ENCODE data around the gene NT5M. TPM values are rescaled to one million over a fixed set of nuclear protein-coding genes. Genes with fewer than 3 reads are reported as not detected.

Gene NT5M
- total RNA-seq, 4 donors from 2014 or later, result 3.7 to 15.7 (median 8.0) TPM

DNA sequence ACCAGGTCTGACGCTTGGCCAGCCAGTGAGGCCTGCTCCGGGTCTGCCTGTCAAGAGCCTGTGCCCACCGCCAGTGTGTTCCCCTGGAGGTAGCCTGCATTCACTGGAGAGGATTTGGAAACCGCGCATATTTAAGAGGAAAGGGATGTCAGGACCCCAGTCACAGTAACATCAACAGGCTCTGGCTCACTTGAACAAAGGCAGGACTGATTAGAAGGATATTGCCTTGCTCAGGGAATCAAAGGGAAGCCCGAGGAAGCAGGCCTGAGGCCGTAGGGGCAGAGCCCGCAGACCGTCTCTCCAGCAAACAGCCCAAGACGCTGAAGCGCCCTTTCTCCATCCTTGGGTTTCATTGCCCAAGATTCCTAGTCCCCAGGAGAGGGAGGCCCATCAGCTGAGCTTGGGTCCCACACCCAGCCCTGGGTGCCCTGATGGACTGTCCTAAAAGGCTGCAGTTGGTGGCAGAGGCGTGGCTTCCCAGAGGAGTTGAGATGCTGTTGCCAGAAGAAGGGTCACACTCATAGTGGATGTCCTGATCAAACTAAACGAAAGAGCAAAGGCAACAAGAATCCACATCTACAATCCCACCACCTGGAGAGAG, 23.2 kb downstream of the NT5M start:
- H3K36me3 ChIP-seq, result no peaks in the 10 kb centered on the region
- ATAC-seq (no peak), DNase-seq (no peak)
- no peaks in the 10 kb centered on the region for H3K4me1 ChIP-seq
- no peaks in the 10 kb centered on the region for H3K9me3 ChIP-seq
- no peak for TF ChIP-seq POLR2A (IDR thresholded peaks at IDR 0.05)
- TF ChIP-seq, protein P1, sequence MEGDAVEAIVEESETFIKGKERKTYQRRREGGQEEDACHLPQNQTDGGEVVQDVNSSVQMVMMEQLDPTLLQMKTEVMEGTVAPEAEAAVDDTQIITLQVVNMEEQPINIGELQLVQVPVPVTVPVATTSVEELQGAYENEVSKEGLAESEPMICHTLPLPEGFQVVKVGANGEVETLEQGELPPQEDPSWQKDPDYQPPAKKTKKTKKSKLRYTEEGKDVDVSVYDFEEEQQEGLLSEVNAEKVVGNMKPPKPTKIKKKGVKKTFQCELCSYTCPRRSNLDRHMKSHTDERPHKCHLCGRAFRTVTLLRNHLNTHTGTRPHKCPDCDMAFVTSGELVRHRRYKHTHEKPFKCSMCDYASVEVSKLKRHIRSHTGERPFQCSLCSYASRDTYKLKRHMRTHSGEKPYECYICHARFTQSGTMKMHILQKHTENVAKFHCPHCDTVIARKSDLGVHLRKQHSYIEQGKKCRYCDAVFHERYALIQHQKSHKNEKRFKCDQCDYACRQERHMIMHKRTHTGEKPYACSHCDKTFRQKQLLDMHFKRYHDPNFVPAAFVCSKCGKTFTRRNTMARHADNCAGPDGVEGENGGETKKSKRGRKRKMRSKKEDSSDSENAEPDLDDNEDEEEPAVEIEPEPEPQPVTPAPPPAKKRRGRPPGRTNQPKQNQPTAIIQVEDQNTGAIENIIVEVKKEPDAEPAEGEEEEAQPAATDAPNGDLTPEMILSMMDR (IDR thresholded peaks at IDR 0.05 in 4 of 5, conservative IDR thresholded peaks at IDR 0.05 in 1 of 5), result no peak
- no peak overlapping the region for H3K27ac ChIP-seq
- H3K4me3 ChIP-seq, result no peak overlapping the region
- in situ Hi-C loops (cut with MboI; ENCODE audit: low sequenced_read_pairs in 4 of 4), result no loop called here
- no peaks in the 10 kb centered on the region for H3K27me3 ChIP-seq
- intact Hi-C loops (cut with DNase I; ENCODE audit: low total_unique reads), result no loop called here

DNA sequence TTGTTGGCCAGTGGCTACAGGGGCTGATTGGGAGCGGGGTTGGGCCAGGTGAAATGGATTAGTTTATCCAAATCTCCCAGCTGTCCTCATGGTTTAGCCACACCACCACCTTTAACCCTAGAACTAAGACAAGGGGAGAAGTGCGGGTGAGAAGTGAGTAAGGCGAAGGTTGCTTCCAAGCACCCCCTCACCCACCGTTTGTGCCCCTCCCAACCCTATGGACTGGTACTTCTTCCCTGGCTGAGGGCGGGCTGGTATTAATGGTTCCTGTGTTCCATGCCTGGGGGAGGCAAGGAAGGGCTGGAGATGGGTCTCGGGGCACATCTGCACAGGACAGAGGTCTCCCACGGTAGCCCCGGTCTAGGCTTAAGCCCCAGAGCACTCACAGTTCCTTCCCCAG, 25.1 kb downstream of the NT5M start:
- H3K4me3 ChIP-seq, result no peak overlapping the region
- no peaks in the 10 kb centered on the region for H3K27me3 ChIP-seq
- H3K9me3 ChIP-seq, result no peaks in the 10 kb centered on the region
- no peak for DNase-seq
- no peak for ATAC-seq
- in situ Hi-C loops (cut with MboI; ENCODE audit: low sequenced_read_pairs in 4 of 4) (no loop called here), intact Hi-C loops (cut with DNase I; ENCODE audit: low total_unique reads) (no loop called here)
- no peak overlapping the region for H3K27ac ChIP-seq
- no peaks in the 10 kb centered on the region for H3K36me3 ChIP-seq
- H3K4me1 ChIP-seq, result no peaks in the 10 kb centered on the region
- TF ChIP-seq, protein P1 (IDR thresholded peaks at IDR 0.05 in 4 of 5, conservative IDR thresholded peaks at IDR 0.05 in 1 of 5), result no peak
- no peak for TF ChIP-seq POLR2A (IDR thresholded peaks at IDR 0.05)

DNA sequence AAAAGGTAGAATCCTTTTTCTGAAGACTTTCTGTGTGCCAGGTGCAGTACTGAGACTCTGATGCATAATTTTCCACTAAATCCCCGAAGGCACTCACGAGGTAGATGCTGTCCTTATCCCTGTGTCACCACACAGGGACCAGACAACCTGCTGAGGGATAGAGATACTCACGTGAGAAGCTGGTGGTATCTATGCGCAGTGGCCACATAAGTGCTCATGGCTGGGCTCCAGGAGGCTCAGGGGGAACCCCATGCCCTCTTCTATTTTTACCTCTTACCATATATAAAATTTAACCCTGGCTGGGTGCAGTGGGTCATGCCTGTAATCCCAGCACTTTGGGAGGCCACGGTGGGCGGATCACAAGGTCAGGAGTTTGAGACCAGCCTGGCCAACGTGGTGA, 38.3 kb downstream of the NT5M start:
- Histone ChIP-seq H3K27me3 (no peaks in the 10 kb centered on the region), H3K9me3 (no peaks in the 10 kb centered on the region), H3K27ac (no peak overlapping the region), H3K4me1 (peaks cover 0 to 9% of the 10 kb centered on the region in 2 donors), H3K36me3 (no peaks in the 10 kb centered on the region), H3K4me3 (no peak overlapping the region)
- TF ChIP-seq, protein P1 (IDR thresholded peaks at IDR 0.05 in 4 of 5, conservative IDR thresholded peaks at IDR 0.05 in 1 of 5), result no peak
- no peak for TF ChIP-seq POLR2A (IDR thresholded peaks at IDR 0.05)
- in situ Hi-C loops (cut with MboI; ENCODE audit: low sequenced_read_pairs in 4 of 4) (no loop called here), intact Hi-C loops (cut with DNase I; ENCODE audit: low total_unique reads) (no loop called here)
- ATAC-seq (no peak), DNase-seq (no peak)

DNA sequence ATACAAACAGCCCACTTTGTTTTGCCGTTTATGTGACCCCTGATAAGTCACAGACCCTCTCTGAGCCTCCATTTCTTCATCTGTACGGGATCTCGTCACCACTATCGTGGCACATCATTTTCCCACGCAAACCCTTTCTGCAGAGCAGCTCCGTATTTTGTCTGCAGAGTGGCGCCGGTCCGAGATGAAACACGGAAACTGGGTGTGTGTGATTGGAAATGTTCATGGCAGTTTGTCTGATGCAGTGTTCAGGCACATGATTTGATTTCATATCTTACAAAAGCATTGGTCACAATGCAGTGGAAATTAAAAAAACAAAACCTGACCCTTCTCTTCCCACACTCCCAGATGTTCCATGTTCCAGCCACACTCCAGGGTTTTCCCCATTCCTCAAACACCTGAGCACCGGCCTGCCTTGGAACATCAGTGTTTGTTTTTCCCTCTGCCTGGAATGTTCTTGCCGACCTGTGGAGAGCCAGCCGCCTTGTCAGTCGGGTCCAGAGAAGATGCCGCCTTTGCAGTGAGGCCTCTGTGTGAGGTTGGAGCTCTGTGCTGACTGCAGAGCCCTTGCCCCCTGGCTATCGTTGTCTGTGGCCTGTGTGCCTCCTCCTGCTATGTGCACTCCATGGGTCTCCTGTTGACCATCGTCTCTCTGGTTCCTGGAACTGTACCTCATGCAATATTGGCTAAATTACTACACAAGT, 39.2 kb downstream of the NT5M start:
- intact Hi-C loops (cut with DNase I; ENCODE audit: low total_unique reads) (no loop called here), in situ Hi-C loops (cut with MboI; ENCODE audit: low sequenced_read_pairs in 4 of 4) (no loop called here)
- Histone ChIP-seq H3K4me3 (no peak overlapping the region), H3K27me3 (no peaks in the 10 kb centered on the region), H3K4me1 (peaks cover 0 to 9% of the 10 kb centered on the region in 2 donors), H3K27ac (no peak overlapping the region), H3K9me3 (no peaks in the 10 kb centered on the region), H3K36me3 (no peaks in the 10 kb centered on the region)
- DNase-seq (no peak), ATAC-seq (no peak)
- no peak for TF ChIP-seq POLR2A (IDR thresholded peaks at IDR 0.05)
- TF ChIP-seq, protein P1 (IDR thresholded peaks at IDR 0.05 in 4 of 5, conservative IDR thresholded peaks at IDR 0.05 in 1 of 5), result no peak

Measured in gastrocnemius medialis (tissue), 4 donors.